AG09309 (cell line): ENCODE results near the gene FAM177A1.

Experiments used
- DNase-seq: peaks from one replicate; pipeline ENCODE4 v3.0.0-alpha.2; 2010; ENCODE audit warnings: low read depth
- H3K4me3 ChIP-seq: 2 replicates; pipeline ENCODE4 v1.5.1; 2011; ENCODE audit warnings: mild to moderate bottlenecking, low read depth, low read length, moderate library complexity; ENCODE audit not compliant: control insufficient read depth
- TF ChIP-seq, protein P1 (sequence below): IDR thresholded peaks from 2 replicates; pipeline ENCODE4 v1.5.1; 2011; ENCODE audit warnings: mild to moderate bottlenecking, low read depth, low read length, inconsistent platforms; ENCODE audit not compliant: insufficient read depth, control insufficient read depth; ENCODE audit errors: missing control alignments

The FAM177A1 gene

DNA sequence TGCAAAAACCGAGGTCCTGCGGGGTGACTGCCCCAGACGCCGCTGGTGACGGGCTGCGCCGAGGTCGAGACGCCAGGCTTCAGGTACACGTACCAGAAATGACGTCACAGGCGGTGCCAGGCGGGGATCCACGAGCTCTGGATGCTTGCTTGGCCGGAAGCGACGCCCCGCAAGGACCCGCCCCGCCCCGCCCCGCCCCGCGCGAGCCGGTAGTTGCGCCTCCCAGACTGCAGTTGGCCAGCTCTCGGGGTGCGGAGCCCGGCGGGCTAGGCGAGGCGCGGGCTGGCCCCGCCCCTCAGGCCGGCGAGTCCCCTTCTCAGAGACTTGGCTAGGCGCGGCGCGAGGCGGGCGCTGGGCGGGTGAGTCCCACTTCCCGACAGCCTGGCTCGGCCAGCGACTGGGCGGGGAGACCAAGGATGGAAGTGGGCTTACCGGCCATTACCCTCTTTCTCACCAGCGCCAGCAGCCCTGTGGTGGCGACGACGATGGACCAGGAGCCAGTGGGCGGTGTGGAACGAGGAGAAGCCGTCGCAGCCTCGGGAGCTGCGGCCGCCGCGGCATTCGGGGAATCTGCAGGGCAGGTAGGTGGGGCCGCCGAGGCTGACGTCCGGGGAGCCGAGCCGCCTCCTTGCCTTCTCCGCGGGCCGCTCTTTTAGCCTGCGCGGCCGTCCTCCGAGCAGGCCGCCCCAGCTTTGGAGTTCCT is at the start of gene FAM177A1:
Gene FAM177A1, plus strand, starts transcription at position 225 of the 703 bp plus-strand sequence. Its CDS starts 192 bp downstream, at position 417.
- peak within 1 kb of the TSS; percentile 88 for H3K4me3 ChIP-seq
- TF ChIP-seq, protein P1, sequence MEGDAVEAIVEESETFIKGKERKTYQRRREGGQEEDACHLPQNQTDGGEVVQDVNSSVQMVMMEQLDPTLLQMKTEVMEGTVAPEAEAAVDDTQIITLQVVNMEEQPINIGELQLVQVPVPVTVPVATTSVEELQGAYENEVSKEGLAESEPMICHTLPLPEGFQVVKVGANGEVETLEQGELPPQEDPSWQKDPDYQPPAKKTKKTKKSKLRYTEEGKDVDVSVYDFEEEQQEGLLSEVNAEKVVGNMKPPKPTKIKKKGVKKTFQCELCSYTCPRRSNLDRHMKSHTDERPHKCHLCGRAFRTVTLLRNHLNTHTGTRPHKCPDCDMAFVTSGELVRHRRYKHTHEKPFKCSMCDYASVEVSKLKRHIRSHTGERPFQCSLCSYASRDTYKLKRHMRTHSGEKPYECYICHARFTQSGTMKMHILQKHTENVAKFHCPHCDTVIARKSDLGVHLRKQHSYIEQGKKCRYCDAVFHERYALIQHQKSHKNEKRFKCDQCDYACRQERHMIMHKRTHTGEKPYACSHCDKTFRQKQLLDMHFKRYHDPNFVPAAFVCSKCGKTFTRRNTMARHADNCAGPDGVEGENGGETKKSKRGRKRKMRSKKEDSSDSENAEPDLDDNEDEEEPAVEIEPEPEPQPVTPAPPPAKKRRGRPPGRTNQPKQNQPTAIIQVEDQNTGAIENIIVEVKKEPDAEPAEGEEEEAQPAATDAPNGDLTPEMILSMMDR = no peak
- DNase-seq = peak; percentile 72

GRCh38 chr14:34997762-34998161 is 48.3 kb upstream of the FAM177A1 start:
- TF ChIP-seq, protein P1 = no peak
- H3K4me3 ChIP-seq = no peak overlapping the region
- DNase-seq = no peak

DNA sequence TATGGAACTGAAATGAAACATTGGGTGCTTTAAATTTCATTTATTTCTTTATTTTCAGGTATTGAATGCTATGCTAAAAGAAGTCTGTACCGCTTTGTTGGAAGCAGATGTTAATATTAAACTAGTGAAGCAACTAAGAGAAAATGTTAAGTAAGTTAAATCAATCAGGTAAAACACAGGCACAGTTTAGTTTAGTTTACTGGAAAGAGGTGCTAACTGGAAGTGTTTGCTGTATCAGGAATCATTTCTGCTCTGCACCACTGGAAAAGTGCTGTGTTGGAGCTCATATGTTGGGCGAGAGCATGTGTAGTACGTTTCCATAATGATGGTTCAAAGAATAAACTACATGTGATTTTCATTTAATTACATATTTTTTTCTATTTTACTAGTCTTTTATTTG is 46.6 kb upstream of the FAM177A1 start:
- DNase-seq = no peak
- TF ChIP-seq, protein P1 = no peak
- H3K4me3 ChIP-seq = no peak overlapping the region

- TF ChIP-seq, protein P1 = no peak
- DNase-seq = no peak
- H3K4me3 ChIP-seq = no peak overlapping the region
Measured at GRCh38 chr14:35001621-35002020, 44.5 kb upstream of the FAM177A1 start.

DNA sequence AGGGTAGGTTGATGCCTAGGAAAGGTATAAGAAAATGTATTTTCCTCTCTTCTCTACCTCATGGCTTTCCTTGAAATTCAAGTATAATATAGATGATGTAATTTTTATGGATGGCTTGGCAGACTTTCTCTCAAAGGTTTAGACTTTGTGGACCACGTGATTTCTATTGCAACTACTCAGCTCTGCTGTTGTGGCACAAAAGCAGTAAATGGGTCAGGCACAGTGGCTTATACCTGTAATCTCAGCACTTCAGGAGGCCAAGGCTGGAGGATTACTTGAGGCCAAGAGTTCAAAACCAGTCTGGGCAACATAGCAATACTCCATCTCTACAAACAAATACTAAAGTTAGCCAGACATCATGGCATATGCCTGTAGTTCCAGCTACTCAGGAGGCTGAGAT is 41.2 kb upstream of the FAM177A1 start:
- no peak for DNase-seq
- TF ChIP-seq, protein P1 = no peak
- H3K4me3 ChIP-seq = no peak overlapping the region

GRCh38 chr14:35016568-35016967 is 29.5 kb upstream of the FAM177A1 start:
- DNase-seq = no peak
- H3K4me3 ChIP-seq = no peak overlapping the region
- TF ChIP-seq, protein P1 = no peak
